HG03196 (cell line): ENCODE measurements around the gene KLHL7.

ENCODE experiments used
- ATAC-seq: cut with Tn5 transposase; IDR thresholded peaks from one replicate; pipeline ENCODE4 v1.9.1; 2021; ENCODE audit not compliant: unreplicated experiment

Gene KLHL7

GRCh38 chr7:23105644-23106056, at the start of gene KLHL7:
Gene KLHL7, plus strand, starts transcription at chr7:23105785. Its CDS starts 242 bp downstream, at chr7:23106027.
- peak; percentile 97 for ATAC-seq

DNA sequence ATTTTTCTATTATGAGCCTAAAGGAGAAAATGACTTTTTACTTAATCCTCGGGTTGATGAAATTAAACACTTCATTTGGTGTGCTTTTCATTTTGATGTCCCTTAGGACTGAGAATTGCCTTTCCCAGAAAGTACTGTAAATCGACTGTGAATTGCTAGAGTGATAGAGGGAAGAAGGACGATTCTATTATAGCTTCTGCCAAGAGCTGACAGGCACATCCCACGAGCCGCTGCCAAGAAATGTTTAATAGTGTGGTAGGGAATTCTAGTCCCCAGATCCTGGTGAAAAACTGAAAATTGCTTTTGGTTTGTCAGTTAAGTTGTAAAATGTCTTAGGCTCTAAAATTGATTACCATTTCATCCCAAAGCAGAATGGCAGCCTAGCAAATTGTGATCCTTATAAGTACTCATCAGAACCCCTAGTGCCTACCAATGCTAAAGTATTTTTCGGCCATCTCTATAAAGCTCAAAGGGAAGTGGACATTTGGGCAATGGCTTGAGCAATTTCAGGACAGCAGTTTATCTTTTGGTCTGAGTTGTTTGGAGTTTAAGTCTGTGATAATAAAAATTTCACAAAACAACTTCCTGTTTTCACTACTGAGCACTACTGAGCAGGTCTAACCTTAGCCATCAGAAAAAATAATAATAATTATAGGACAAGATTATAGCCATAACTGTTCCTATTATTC, 47.0 kb upstream of the KLHL7 start:
- no peak for ATAC-seq

GRCh38 chr7:23061327-23061726, 44.3 kb upstream of the KLHL7 start:
- ATAC-seq = no peak

- no peak for ATAC-seq
Observed at GRCh38 chr7:23062452-23062851, 43.1 kb upstream of the KLHL7 start.

GRCh38 chr7:23065974-23066373, 39.6 kb upstream of the KLHL7 start:
- no peak for ATAC-seq

- no peak for ATAC-seq
Observed at GRCh38 chr7:23067271-23067670, 38.3 kb upstream of the KLHL7 start.

- no peak for ATAC-seq
Observed at GRCh38 chr7:23072048-23072447, 33.5 kb upstream of the KLHL7 start.

GRCh38 chr7:23072922-23073321, 32.7 kb upstream of the KLHL7 start:
- no peak for ATAC-seq

GRCh38 chr7:23074443-23075261, 30.9 kb upstream of the KLHL7 start:
- ATAC-seq = no peak

GRCh38 chr7:23075571-23075970, 30.0 kb upstream of the KLHL7 start:
- no peak for ATAC-seq

DNA sequence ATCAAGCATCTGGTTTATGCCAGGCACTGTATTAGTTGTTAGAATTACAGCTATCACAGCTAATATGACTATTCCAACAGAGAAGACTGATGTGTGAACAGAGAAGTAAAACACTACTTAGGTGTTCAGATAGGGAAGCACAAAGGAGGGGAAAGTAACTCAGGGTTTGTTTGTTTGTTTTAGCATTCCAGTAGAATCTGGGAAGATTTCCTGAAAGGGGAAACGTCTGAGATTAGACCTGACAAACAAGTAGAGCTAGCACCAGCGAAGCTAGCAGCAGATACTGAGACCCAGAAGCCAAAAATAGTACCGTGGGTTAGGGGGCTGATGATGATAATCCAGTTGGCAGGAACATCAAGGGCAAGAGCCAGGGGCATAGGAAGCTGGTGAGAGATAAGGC, 28.8 kb upstream of the KLHL7 start:
- no peak for ATAC-seq

DNA sequence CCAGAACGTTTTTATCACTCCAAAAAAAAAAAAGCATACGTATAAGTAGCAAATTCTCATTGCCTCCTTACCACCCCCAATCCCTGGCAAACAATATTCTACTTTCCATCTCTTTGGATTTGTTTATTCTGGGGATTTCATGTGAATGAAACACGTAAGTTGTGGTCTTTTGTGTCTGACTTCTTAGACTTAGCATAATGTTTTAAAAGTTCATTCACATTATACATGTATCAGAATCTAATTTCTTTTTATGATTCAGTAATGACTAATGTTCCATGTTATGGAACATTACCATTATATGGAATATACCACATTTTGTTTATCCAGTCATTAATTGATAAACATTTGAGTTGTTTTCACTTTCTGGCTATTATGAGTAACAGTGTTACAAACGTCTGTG, 12.5 kb upstream of the KLHL7 start:
- ATAC-seq = no peak

DNA sequence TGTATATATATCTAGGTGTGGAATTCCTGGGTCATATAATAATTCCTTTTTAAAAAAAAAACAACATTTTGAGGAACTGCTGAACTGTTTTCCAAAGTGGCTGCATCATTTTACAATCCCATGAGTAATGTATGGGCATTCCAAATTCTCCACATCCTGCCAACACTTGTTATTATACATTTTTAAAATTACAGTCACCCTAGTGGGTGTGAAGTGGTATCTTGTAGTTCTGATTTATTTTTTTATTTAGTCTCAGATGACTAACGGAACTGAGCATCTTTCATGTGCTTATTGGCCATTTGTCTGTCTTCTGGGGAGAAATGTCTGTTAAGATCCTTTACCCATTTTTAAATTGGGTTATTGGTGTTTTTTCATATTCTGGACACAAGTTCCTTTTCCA, 12.0 kb upstream of the KLHL7 start:
- ATAC-seq = no peak

GRCh38 chr7:23096518-23097290, 8.9 kb upstream of the KLHL7 start:
- ATAC-seq = no peak

GRCh38 chr7:23098029-23098428, 7.6 kb upstream of the KLHL7 start:
- no peak for ATAC-seq

DNA sequence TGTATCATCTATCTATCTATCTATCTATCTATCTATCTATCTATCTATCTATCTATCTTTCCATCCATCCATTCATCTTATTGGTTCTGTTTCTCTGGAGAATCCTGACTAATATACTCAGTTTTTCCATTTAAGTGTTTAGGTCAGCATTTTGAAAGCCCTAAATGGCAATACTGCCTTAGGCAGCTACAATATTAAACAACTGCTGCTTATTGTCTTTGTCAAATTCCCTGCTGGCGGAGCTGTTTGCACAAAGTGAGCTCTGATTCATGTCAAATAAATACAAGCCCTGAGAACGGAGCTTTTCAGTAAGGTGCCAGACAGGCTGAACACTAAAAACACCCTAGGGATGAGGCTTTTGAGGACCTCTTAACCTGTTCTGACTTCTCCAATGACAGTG, 7.1 kb upstream of the KLHL7 start:
- ATAC-seq = no peak

DNA sequence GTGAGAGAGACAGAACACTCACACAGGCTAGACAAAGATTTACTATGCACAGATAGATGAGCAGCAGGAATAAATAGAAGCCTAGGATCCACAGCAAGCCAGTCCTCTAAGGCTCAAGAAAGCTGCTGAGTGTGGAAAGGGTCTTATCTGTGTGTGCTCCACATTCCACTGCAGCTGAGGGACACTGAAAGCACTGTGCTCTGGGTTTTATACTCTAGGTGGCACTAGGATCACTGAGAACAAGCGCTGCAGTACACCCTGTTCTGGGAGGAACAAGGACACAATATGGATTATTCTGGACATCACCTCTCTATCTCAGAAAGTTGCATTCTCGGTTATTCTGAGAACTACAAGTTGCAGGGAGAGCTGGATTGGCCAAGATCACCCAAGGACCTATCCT, 4.9 kb upstream of the KLHL7 start:
- no peak for ATAC-seq

GRCh38 chr7:23105086-23105643, 420 bp upstream of the KLHL7 start:
- peak; percentile 29 for ATAC-seq

DNA sequence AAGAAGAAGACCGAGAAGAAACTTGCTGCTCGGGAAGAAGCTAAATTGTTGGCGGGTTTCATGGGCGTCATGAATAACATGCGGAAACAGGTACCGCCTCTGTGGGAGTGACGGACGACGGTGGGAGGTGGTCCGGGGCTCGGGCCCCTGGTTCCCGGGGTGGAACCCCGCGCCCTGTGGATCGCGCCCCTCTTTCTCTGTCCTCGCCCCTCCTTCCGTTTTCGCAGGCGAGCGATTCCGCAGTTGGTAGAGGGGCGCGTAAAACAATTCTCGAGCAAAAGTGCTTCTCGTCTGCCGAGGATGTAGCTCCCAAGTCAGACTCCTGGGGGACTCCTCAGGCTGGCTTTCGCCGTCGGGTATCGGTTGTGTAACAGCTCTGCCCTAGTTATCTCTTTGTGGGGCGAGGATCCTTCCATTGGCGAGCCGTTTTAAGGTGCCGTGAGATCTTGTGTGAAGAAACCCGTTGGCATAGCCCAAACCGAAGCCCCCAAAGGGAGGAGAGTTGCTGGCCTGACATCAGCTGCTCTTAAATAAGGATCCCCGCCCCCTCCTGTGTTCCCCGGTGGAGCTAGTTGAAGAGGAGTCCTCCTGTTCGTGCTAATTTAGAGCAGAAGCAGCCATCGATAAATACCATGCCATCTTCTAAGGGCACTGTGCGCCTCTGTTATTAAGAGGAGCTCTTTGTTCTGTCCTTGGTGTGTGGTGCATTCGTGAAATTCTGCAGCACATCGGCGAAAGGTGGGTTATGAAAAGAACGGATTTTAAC, 655 bp downstream of the KLHL7 start:
- ATAC-seq = peak; percentile 39

GRCh38 chr7:23106823-23107663, 1.5 kb downstream of the KLHL7 start:
- no peak for ATAC-seq
